ENCODE results near the gene RNF123.

RNF123 gene

GRCh38 chr3:49644684-49645083 is 44.7 kb upstream of the RNF123 start:
- no peak for TF ChIP-seq ZBTB7A (IDR thresholded peaks at IDR 0.05; ENCODE audit: low read depth)
- TF ChIP-seq USF1 (IDR thresholded peaks at IDR 0.05) = no peak
- no peak for TF ChIP-seq TCF12 (IDR thresholded peaks at IDR 0.05; ENCODE audit: low read depth)
- TF ChIP-seq CREB1 (IDR thresholded peaks at IDR 0.05; ENCODE audit: low read depth) = no peak
- no peak for TF ChIP-seq CEBPB (IDR thresholded peaks at IDR 0.05)
- no peak for TF ChIP-seq FOXM1 (IDR thresholded peaks at IDR 0.05; ENCODE audit: borderline replicate concordance, low read depth)

GRCh38 chr3:49646236-49646635 is 43.1 kb upstream of the RNF123 start:
- TF ChIP-seq REST (IDR thresholded peaks at IDR 0.05; ENCODE audit: low read depth) = no peak
- TF ChIP-seq USF1 (IDR thresholded peaks at IDR 0.05) = no peak
- TF ChIP-seq FOXM1 (IDR thresholded peaks at IDR 0.05; ENCODE audit: borderline replicate concordance, low read depth) = no peak

- TF ChIP-seq EP300 (IDR thresholded peaks at IDR 0.05; ENCODE audit: borderline replicate concordance) = no peak
- TF ChIP-seq TAF1 (IDR thresholded peaks at IDR 0.05; ENCODE audit: low read depth) = no peak
- TF ChIP-seq RAD21 (IDR thresholded peaks at IDR 0.05; ENCODE audit: low read depth) = no peak
- TF ChIP-seq MAX (IDR thresholded peaks at IDR 0.05) = no peak
- no peak for TF ChIP-seq TCF12 (IDR thresholded peaks at IDR 0.05; ENCODE audit: low read depth)
- no peak for TF ChIP-seq REST (IDR thresholded peaks at IDR 0.05; ENCODE audit: low read depth)
- TF ChIP-seq ZBTB7A (IDR thresholded peaks at IDR 0.05; ENCODE audit: low read depth) = no peak
- TF ChIP-seq CEBPB (IDR thresholded peaks at IDR 0.05) = no peak
- TF ChIP-seq CREB1 (IDR thresholded peaks at IDR 0.05; ENCODE audit: low read depth) = no peak
- TF ChIP-seq EGR1 (IDR thresholded peaks at IDR 0.05) = no peak
- TF ChIP-seq YY1 (IDR thresholded peaks at IDR 0.05; ENCODE audit: low read depth) = no peak
- no peak for TF ChIP-seq USF1 (IDR thresholded peaks at IDR 0.05)
- no peak for TF ChIP-seq TEAD4 (IDR thresholded peaks at IDR 0.05)
- no peak for TF ChIP-seq NFIC (IDR thresholded peaks at IDR 0.05)
- no peak for TF ChIP-seq FOXM1 (IDR thresholded peaks at IDR 0.05; ENCODE audit: borderline replicate concordance, low read depth)
Measured at GRCh38 chr3:49647741-49648140, 41.6 kb upstream of the RNF123 start.

GRCh38 chr3:49648354-49649019 is 40.9 kb upstream of the RNF123 start:
- TF ChIP-seq ZBTB7A (IDR thresholded peaks at IDR 0.05; ENCODE audit: low read depth) (no peak), EP300 (IDR thresholded peaks at IDR 0.05; ENCODE audit: borderline replicate concordance) (no peak), TCF12 (IDR thresholded peaks at IDR 0.05; ENCODE audit: low read depth) (no peak), USF1 (IDR thresholded peaks at IDR 0.05) (no peak), FOXM1 (IDR thresholded peaks at IDR 0.05; ENCODE audit: borderline replicate concordance, low read depth) (no peak), NFIC (IDR thresholded peaks at IDR 0.05) (no peak), MAX (IDR thresholded peaks at IDR 0.05) (no peak), CEBPB (IDR thresholded peaks at IDR 0.05) (no peak), EGR1 (IDR thresholded peaks at IDR 0.05) (no peak), CREB1 (IDR thresholded peaks at IDR 0.05; ENCODE audit: low read depth) (no peak), YY1 (IDR thresholded peaks at IDR 0.05; ENCODE audit: low read depth) (no peak), TAF1 (IDR thresholded peaks at IDR 0.05; ENCODE audit: low read depth) (no peak), TEAD4 (IDR thresholded peaks at IDR 0.05) (no peak), REST (IDR thresholded peaks at IDR 0.05; ENCODE audit: low read depth) (no peak), RAD21 (IDR thresholded peaks at IDR 0.05; ENCODE audit: low read depth) (no peak)

All from Ishikawa (cell line).